ENCODE results near the gene CCDC88A.

Gene CCDC88A

DNA sequence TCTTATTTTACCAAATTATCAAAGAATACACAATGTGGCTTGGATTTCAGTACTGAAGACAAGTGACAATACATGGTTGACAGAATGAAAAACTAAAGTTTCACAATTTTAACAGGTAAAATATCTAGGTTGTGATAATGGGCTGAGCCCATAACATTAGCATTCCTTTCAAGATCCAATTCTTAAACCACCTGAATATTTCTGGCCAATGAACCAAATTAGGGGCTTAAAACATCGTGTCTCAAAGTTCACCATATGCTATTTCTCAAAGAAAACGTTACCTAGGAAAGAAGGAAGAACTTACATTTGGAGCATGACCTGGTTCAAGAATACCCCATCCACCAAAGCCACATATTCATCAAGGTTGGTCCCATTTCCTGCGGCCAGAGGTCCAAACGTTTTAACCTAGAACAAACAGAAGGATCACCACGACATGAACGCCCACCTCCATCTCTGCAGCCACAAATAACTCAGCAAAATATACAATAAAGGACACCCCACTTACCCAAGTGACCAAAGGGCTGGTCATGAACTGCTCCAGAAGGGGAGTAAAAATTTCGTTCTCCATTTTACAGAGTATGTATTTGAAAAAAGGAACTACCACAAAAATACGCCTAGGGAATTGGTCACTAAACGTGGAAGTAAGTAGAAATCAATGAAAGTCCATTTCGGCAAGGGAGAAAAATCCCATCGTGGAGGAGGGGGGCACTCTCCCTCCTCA is 984 bp downstream of the CCDC88A start:
- DNase-seq (ENCODE audit: extremely low read depth, insufficient read length): no peak
- TF ChIP-seq, protein P1, sequence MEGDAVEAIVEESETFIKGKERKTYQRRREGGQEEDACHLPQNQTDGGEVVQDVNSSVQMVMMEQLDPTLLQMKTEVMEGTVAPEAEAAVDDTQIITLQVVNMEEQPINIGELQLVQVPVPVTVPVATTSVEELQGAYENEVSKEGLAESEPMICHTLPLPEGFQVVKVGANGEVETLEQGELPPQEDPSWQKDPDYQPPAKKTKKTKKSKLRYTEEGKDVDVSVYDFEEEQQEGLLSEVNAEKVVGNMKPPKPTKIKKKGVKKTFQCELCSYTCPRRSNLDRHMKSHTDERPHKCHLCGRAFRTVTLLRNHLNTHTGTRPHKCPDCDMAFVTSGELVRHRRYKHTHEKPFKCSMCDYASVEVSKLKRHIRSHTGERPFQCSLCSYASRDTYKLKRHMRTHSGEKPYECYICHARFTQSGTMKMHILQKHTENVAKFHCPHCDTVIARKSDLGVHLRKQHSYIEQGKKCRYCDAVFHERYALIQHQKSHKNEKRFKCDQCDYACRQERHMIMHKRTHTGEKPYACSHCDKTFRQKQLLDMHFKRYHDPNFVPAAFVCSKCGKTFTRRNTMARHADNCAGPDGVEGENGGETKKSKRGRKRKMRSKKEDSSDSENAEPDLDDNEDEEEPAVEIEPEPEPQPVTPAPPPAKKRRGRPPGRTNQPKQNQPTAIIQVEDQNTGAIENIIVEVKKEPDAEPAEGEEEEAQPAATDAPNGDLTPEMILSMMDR (IDR thresholded peaks at IDR 0.05; ENCODE audit: insufficient read depth, low read length, poor library complexity, severe bottlenecking): no peak
- Histone ChIP-seq H3K4me3 (replicated peaks; ENCODE audit: low read depth, low read length) (peak overlapping the region; percentile 98), H3K27me3 (replicated peaks; ENCODE audit: control insufficient read depth, insufficient read depth, low read length) (no peaks in the 10 kb centered on the region), H3K36me3 (ENCODE audit: control insufficient read depth, insufficient read depth, low read length) (no peaks in the 10 kb centered on the region)

DNA sequence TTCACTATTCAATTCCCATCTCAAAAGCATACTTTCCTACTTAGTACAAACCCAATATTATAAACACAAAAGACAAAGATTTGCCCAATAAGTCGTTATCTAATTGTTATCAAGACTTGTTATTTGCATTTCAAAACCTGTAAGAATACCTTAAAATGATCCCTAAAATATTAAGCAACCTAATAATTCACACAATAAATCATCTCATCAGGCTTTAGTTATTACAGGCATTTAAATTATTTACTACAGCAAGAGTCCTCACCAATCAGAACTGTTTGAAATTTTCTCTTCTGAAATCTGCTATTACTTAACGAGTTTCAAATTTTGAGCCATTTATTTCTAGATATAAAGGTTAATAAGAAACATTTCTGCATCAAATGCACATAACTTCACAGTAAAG is 1.6 kb downstream of the CCDC88A start:
- no peaks in the 10 kb centered on the region for H3K27me3 ChIP-seq (replicated peaks; ENCODE audit: control insufficient read depth, insufficient read depth, low read length)
- no peaks in the 10 kb centered on the region for H3K36me3 ChIP-seq (ENCODE audit: control insufficient read depth, insufficient read depth, low read length)
- DNase-seq (ENCODE audit: extremely low read depth, insufficient read length): no peak
- H3K4me3 ChIP-seq (replicated peaks; ENCODE audit: low read depth, low read length): peak overlapping the region; percentile 98
- TF ChIP-seq, protein P1 (IDR thresholded peaks at IDR 0.05; ENCODE audit: insufficient read depth, low read length, poor library complexity, severe bottlenecking): no peak

DNA sequence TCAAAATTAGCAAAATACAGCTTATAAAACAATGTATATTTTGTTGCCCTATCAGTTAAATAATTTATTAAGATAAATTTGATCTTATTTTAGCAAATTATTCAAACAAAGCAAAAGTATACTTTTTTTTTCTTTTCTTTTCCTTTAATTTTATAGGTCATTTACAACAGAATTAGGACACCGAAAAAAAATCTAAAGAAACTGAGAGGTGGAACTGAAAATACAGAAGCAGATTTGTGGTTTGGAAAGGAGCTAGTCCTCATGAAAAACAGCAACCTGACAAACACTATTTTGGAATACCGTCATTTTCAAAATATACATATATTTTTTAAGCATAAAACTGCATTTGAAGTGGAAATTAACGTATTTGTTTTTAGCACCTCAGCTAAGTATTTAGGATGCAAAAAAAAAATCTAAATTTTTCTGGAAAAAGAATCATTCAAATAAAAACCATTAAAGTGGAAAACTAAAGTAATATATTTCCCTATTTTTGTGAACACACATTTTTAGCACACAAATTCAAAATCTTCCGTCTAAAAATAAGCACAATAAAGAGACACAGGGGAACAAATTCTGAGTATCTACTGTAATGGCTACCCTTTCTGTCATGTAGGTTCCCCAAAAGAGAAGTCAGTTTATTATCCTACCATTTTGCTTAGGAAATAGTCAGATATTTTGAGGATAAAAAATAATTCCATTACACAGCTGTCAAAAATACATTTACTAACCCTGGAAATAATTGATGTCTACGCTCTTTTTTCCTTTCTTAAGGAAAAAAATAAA is 2.7 kb downstream of the CCDC88A start:
- H3K27me3 ChIP-seq (replicated peaks; ENCODE audit: control insufficient read depth, insufficient read depth, low read length): no peaks in the 10 kb centered on the region
- TF ChIP-seq, protein P1 (IDR thresholded peaks at IDR 0.05; ENCODE audit: insufficient read depth, low read length, poor library complexity, severe bottlenecking): no peak
- DNase-seq (ENCODE audit: extremely low read depth, insufficient read length): no peak
- H3K4me3 ChIP-seq (replicated peaks; ENCODE audit: low read depth, low read length): peak overlapping the region; percentile 98; the same call in 1 of the 2 replicates
- H3K36me3 ChIP-seq (ENCODE audit: control insufficient read depth, insufficient read depth, low read length): no peaks in the 10 kb centered on the region

DNA sequence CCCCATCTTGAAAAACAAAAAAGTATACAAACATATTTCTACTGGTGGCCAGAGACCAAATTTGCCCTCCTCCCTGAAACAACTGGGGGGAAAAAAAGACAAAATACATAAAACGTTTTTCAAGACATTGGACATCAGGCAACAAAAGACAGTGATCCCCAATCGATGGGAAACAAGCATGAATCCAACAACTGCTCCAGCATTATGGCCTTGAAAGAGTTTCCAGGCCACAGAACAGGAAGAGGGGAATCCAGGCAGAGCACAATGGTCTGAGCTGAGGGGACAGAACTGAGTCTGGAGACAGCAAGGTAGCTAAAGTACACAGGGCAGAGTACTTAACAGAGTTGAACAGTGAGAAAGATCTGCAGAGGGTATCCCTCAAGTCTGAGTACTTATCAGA is 4.4 kb downstream of the CCDC88A start:
- no peak overlapping the region for H3K4me3 ChIP-seq (replicated peaks; ENCODE audit: low read depth, low read length)
- no peak for DNase-seq (ENCODE audit: extremely low read depth, insufficient read length)
- TF ChIP-seq, protein P1 (IDR thresholded peaks at IDR 0.05; ENCODE audit: insufficient read depth, low read length, poor library complexity, severe bottlenecking): no peak
- no peaks in the 10 kb centered on the region for H3K36me3 ChIP-seq (ENCODE audit: control insufficient read depth, insufficient read depth, low read length)
- no peaks in the 10 kb centered on the region for H3K27me3 ChIP-seq (replicated peaks; ENCODE audit: control insufficient read depth, insufficient read depth, low read length)

DNA sequence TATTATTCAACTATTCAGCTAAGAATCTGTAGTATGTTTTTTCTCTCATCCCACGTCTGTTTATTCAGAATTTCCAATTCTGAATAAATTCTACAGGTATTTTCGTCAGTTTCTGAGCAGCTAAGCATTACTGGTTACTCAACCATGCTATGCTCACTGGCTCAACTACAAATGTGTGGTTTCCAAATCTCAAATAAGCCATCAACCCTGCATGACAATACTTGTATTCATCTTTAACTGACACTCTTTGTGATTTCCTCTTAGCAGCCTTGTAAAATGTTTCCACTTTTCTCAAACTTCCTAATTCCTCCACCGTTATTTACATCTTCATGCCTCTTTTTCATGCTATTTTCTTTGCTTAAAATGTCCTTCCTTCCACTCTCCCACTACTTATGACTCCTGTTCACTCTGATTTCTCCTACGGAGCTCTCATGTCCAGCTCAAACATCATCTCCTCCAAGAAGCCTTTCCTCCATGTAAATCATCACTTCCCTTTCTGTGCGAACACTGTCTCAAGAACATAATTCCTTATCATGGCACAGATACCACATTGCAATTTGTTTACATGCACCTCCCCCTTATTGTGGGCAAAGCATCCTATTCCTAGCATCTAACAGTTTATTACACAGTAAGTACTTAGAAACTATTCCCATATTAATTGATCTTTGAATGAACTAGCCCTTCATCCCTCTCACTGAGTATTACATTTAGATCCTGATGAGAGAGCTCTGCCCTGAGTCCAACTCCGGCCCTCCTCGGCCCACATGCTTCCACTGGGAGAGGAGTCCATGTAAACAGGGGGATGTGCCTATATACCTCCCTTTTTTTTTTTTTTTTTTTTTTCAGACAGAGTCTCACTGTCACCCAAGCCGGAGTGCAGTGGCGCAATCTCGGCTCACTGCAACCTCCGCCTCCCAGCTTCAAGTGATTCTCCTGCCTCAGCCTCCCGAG is 10.5 kb downstream of the CCDC88A start:
- H3K36me3 ChIP-seq (ENCODE audit: control insufficient read depth, insufficient read depth, low read length): no peaks in the 10 kb centered on the region; the same call in 1 of the 2 replicates
- TF ChIP-seq, protein P1 (IDR thresholded peaks at IDR 0.05; ENCODE audit: insufficient read depth, low read length, poor library complexity, severe bottlenecking): no peak
- no peak overlapping the region for H3K4me3 ChIP-seq (replicated peaks; ENCODE audit: low read depth, low read length)
- H3K27me3 ChIP-seq (replicated peaks; ENCODE audit: control insufficient read depth, insufficient read depth, low read length): no peaks in the 10 kb centered on the region
- DNase-seq (ENCODE audit: extremely low read depth, insufficient read length): no peak
